ENCODE data around the gene RIPOR3.
"Not testable (repeated sequence)": the region's sequence is repeated elsewhere in the genome, so short reads cannot be mapped to it uniquely, and the experiment has no call there.

The RIPOR3 gene

DNA sequence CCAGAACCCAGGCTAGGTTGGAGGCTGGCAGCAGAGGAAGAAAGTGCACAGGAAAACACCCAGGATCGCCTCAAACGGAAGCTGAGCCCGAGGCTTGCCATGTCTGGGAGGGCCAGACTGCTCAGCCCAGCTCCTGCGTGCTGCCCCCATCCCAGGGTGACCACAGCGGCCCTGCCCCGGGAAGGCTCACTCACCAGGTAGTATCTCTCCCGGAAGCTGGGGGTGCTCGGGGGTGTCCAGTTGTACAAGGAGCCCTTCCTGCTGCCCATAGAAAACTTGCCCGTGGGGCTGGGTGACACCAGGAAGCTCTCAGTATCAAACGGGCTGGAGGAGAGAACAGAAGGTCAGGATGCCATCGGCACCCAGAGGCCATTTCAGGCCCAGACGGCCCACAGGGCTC, 86.9 kb downstream of the RIPOR3 start:
- FAIRE-seq = no peak

DNA sequence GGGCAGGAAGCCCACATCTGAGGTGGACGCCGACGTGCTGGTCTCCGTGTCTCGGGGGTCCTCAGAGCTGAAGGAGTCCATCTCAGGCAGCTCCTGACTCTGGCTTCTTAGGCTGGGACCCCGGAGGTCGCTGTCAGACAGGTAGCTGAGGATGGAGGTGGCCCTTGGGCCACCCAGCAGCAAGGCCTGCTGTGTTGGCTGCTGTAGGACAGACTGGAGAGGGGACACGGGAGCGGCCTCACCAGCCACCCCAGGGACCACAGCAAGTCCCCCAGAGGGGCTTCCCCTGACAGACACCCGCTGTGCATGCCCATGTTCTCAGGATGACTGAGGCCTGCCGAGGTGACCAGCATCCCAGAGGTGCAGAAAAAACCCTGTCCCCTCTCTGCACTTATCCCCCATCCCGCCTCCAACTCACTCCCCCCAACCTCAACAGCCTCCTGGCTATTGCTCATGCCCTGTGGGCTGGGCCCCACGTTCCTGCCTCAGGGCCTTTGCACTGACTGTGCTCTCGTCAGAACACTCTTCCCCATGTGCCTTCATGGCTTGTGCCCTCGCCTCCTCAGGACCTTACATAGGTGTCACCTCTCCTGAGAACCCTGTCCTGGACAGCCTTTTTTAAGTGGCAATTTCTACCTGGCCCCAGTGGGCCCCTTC, 88.8 kb downstream of the RIPOR3 start:
- no peak for FAIRE-seq

DNA sequence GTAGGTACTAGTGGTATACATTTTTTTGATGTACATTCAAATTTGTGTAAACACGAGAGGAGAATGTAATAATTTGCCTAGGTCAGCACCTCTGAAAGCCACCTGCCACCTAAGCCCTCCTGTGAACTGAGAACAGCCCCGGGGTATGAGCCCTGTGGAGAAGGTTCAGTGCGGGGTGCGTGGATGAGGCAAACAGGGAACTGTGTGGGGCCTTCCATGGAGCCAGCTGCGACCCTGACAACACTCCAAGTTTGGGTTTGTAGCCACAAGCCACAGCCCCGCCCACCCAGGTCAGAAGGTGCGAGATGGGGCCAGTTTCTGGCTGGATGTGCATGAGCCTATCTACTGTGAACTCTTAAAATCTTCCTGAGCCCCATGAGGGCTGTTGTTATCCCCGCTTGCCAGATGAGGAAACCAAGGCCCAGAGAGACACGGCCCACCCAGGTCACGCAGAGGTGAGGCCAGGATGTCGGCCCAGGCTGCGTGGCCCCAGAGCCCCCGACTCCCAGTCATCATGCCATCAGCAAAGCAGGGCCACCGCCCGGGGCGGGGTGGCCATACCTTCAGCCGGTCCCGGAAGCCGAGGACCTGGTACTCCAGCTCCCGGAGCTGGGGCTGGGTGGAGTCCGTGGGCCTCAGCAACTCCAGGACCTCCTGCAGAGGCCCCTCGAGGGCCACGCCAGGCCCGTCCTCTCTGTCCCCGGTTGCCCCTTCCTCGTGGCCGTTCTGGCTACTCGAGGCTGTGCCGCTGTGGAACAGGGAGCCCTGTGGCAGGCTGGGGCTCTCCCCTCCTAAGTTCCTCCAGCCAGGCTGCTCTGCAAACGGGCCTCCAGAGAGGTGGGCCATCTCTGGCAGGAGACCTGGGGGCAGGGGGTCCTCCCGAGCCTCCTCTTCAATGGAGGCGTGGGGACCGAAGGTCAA, 89.6 kb downstream of the RIPOR3 start:
- no peak for FAIRE-seq

DNA sequence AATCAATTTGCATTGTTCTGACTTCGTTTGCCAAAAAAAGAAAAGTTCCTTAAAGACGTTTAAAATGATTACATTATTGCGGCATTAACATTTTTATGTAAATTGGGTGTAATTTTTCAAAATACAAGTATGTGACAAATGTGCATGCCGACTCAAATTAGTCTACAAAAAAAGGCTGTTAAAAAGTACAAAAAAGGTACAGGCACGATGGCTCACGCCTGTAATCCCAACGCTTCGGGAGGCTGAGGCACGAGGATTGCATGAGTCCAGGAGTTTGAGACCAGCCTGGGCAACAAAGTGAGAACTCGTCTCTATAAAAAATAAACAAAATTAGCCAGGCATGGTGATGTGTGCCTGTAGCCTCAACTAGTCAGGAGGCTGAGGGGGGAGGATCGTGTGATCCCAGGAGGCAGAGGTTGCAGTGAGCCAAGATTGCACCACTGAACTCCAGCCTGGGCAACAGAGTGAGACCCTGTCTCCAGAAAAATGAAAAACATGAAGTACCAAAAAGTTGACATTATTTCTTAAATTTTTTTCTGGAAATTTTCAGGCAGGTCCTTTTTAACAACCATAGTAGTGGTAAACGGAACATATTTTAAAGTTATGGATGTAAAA, 91.0 kb downstream of the RIPOR3 start:
- FAIRE-seq = no peak

DNA sequence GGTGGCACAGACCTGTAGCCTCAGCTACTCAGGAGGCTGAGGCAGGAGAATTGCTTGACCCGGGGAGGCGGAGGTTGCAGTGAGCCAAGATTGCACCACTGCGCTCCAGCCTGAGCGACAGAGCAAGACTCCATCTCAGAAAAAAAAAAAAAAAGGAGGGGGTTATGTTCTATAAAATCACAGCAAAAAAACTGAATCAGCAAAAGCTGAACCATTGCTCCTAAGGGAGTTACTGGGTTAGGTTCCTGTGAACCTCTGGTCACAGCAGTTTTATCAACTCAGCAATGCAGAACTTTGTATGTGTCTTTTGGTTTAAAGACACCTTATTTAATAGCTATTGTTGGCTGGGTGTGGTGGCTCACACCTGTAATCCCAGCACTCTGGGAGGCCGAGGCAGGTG, 92.6 kb downstream of the RIPOR3 start:
- not testable (repeated sequence) for FAIRE-seq

DNA sequence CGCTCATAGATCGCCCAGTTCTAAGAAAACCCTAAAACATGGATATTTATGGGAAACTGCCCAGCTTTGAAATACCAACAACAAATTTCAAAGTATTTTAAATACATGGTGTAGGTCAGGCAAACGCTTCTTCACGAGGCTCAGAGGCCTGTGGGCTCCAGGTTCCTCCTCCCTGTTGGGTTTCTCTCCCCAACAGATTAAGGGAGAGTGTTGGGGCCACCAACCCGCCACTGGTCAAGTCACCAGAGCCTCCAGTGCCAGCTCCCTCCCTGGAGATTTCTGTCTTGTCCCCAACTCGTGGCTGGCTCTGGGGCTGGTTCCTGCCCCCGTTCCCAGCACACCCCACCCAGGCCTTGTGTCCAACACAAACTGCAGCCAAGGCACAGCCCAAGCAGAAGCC, 93.3 kb downstream of the RIPOR3 start:
- FAIRE-seq = no peak

DNA sequence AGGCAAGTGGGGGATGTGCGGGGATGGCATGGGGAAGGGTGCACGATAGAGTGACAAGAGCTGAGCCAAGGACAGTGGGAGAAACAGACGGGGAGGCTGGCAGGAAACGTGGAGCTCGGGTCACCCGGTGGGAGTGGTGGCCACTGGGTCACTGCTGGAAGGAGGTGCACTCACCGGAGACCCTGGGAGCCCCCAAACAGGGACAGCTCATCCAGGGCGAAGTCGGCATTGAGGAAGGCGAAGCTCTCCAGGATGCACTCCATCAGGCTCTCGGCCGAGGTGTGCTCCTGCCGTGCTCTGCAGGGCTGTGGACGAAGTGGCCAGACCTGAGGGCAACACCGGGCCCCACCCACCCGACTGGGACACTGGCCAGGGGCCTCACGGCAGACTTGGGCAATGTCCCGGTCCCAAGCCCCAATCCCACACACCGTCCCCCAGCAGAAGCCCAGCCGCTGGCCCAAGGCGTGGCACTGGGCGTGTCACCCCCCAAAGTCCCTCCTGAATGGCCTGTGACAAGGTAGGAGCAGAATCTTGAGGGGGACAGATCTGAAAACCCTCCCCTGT, 93.9 kb downstream of the RIPOR3 start:
- no peak for FAIRE-seq

DNA sequence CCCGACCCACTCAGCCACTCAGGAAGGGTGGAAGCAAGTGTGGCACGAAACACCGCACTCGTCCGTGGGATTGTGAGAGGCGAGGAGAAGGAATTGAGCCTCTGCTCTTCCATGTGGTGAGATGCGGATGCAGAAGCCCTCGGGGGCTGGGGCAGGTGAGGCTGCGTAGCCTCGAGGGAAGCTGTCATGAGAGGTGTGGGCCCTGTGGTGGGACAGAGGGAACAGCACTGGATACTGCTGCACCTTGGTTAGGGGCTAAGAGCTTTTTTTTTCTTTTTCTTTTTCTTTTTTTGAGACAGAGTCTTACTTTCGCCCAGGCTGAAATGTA, 94.7 kb downstream of the RIPOR3 start:
- FAIRE-seq = no peak

DNA sequence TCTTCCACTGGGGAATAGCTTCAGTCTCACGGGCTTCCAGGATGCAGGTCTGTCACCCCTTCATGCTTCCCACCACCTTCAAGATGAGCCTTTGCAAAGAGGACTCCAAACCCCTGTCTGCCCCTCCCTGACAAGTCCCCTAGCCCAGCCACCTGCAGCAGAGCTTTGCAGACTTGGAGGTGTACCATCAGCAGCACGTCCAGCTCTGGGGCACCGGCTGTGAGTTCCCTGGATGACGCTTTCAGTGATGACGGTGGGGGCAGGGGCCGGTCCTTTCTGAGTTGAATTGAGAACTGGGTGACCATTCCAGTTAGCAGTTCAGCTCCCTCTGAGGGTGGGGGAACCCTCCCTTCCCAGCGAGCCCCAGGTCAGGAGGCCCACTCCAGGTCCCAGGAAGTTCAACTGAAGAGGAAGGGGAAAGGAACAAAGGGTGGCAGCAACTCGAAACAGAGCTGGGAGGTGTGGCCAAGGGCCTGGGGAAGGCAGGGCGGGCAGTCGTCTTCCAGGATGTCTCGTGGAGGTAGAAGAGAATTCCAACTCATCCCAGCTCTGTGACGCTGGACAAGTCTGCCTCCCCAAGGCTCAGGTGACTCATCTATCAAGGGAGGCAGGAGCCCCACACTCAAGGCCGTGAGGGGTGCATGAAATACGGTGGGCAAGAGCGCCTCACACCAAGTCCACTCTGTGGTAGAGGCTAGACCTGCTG, 95.2 kb downstream of the RIPOR3 start:
- FAIRE-seq = no peak

DNA sequence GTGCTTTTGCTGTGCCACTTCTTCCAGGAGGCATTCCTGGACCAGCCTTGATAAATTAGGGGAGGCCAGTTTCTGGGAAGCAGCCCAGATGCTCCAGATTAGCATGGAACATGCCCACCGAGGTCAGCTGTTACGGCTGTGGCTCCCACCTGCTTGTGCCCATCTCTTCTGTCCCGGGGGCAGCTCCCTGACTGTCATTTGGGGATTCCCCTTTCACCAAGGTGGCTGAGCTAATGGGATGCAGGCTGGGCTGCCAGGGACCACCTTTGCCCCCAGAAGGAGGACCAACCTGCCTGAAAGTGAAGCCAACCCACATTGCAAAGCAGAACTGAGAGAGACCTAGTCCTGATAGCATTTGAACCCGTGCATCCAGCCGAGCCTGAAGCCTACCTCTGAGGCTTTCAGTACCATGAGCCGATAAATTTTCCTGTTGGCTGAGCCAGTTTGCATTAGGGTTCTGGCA, 95.9 kb downstream of the RIPOR3 start:
- FAIRE-seq = no peak

DNA sequence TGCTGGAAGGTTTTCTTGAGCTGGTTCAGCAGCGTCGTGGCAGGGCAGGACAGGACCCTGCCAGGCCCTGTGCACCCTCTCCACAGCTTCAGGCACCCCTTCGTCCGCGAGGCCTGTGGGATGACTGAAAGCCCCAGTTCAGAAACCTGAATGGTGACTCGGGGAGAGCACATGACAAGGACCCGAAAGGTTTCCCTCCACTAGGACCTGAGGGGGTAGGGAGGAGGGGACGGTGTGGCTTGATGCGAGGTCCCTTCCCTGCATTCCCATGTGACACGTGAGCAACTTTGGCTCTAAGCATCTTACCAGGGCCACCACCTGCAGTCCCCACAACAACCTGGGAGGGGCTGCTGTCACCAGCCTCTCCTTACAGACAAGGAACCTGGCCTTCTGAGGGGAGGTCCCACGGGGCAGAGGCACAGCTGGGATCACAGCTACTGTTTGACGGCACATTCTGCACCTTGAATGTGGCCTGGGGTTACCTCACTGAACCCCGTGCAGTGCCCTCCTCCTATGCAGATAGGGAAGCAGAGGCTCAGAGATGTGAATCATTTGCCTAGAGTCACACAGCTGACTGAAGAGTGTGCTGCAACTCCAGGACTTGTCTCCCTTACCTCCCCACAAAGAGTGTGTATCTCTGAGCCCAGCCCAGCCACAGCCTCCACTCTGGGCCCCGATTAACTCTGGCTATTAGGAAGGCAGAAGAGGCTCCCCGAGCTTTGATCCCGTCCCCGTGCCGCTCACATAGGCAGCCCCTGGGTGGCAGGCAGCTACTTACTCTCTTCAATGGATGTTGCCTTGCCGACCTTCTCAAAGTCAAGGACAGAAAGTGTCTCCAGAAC, 96.5 kb downstream of the RIPOR3 start:
- no peak for FAIRE-seq

DNA sequence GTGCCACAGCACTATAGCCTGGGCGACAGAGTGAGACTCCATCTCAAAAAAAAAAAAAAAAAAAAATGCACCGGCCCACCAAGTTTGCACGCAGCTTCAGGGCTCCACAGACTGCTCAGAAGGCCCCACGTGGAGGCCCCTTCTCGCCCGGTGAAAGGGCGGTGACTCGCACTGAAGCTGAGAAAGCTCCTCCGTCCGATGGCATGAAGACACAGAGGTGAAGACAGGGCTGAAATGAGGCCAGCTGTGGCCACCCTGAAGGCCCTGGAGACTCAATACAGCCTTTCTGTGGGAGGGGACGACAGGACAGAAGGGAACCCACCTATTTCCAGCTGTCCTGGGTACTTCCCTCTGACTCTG, 97.1 kb downstream of the RIPOR3 start:
- no peak for FAIRE-seq

DNA sequence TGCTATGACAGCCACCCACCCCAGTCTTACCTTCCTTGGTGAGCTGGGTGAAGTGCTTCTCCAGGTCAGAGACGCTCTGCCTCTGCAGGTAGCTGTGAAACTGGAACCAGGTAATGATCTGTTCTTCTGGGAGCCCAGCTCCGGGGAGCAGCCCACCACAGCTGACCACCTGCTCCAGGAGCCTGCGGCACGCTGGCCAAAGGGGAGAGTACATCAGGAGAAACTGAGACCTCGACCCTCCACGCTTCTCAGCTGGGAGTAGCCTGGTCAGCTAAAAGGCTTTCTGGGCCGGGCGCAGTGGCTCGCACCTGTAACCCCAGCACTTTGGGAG, 98.4 kb downstream of the RIPOR3 start:
- no peak for FAIRE-seq

DNA sequence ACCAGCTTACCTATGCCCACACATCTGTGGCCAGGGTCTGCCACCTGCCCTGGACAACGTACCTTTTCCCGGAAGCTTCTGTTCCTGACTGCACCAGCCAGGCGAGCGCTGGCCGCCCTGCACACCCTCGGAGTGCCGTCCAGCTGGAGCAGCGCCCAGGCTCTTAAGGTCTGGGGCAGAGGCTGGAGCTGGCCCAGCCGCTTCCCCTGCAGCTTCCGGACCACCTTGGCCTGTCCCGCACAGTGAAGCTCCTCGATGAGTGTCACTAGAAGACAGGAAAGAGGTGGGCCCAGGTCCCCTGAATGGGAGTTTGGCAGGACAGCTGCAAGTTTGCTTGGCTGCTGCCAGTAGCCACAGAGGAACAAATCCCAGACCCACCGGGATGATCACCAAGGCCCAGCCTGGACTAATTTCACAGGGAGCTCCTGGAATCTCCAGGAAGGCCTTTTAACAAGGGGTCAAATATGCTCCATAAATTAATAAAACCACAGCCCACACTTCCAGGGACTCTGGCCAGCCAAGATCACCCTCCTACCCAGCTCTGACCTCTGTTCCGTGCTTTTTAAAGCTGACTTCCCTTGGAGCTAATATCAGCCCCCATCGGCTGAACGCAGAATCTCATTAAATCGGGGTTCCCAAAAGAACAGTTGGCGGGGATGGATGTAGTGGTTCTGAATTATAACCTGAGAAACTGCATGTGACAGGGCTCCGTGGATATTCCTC, 98.9 kb downstream of the RIPOR3 start:
- no peak for FAIRE-seq

DNA sequence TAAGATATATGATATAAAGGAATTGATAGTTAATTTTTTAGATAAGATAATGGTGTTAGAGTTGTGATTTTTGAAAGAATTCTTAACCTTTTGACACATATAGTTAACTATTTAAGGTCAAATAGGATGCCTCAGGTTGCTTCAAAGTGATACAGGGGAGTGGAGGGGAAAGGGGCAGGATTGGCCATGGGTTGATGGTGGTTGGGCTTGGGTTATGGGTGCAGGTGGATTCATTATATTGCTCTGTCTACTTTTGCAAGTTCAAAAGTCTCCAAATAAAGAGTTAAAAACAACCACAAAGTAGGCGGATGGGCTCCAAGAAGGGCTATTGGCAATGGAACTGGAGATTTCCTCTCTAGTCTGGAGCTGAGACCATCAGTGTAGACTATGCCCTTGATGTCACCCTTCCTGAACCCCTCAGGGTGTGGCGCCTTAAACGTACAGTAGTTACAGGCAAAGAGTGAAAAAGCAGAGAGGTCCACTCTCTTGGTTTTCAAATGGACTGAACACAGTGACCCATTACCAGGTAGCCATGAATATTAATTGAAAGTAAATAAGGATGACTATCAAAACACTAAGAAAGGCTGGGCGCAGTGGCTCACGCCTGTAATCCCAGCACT, 100.0 kb downstream of the RIPOR3 start:
- FAIRE-seq = no peak

DNA sequence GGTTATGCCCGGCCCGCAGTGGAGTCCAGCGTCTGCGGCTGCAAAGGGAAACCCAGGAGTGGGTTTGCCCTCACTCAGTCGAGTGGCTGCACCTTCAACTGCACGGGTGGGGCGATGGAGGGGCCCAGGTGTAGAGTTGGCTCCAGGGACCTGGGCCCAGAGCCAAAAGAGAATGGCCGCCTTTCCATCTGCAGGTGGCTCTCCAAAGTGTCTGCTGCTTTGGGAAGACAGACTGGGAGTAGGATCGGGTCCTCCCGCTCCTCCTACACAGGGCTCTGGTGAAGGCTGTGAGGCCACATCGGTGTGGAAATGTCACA, 101.0 kb downstream of the RIPOR3 start:
- FAIRE-seq = no peak

DNA sequence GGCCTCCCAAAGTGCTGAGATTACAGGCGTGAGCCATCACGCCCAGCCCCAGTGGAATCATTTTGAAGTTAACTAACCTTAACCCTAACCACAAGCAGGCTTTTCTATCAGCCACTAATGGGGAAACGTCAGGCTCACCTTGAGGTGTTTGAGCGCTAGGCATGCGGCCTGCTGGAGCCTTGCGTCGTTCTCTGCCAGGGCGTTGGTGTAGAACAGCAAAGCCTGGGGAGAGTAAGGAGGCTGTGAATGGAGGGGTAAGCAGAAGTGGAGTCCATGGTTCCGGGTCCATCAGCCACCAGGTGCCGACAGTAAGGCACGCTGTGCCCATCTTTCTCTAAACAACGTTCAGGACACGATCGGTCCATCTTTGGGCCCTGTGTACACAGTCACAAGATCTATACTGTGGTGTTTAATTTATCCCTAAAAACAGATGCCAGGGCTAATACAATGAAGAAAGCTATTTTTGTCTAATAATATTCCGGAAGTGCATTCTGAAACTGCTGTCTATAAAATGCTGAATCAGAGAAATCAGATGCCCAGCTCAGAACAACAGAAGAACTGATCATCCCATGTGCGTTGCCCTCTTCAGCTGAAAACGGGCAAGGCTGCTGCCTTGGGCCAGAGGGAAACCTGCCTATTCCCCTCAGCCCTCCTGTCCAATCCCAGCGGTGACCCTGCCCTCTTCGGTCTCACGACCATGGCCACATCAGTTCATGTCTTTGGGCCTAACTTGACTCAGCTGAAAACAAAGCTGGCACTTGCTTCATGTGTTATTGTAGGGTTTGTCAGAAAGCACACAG, 101.6 kb downstream of the RIPOR3 start:
- no peak for FAIRE-seq

DNA sequence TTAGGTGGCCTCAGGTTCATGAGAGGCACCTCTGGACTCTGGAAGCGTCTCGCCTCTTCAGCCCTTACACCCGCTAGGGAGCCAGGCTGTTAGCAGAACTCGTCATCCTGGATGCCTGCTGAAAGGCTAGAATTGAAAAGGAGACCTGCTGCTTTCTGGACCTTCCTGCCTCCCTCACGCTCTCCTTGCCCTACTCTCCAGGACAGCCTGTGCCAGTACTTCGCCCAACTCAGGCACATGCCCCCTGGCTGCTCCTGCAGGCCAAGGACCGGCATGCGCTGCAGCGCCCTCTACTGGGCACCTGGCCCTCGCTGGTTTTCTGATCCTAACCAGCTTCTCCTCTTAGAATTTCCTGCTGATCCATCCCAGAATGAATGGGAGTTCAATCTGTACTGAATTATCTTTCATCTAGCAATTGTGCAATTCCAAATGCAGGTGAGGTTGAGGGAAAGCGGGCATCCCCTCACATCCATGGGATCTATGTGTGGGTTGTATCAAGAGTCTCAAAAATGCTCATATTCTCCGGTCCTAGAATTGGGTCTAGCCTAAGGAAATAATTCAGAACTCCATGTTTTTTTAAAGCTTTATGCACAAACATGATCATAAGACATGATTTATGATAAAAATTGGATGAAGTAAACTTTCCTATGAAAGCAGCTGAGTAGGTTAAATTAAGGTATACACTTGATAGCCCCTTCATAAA, 103.2 kb downstream of the RIPOR3 start:
- no peak for FAIRE-seq

DNA sequence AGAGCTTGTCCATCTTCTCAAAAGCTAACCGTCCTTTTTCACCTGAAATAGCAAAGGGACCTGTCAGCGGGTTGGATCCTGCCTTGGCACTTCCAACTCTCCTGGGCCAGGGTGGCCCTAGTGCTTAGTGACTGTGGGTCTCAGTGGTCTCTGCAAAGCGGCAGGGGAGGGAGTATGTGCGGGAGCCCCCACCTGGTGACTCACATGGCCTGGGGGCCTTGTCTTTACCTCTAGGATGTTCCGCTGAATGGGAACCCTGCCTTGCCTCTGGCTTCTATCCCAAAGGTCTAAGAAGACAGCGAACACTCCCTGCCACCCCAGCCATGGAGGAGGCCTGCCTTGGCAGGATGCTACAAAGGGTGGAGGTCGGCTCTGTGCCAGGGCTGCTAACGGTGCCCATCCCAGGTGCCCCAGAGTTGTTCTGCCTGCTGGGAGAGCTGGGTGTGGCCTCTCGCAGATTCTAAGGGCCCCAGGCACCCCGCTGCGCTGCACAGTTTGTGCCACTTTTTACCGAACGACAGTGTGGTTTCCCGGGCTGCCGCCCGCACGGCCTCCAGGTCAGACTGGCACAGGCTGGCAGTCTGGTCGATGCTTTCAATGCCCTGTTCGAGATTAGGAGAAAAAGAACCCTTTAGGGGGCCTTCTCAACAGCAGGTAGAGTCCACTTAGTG, 103.9 kb downstream of the RIPOR3 start:
- no peak for FAIRE-seq

Measured in colon (tissue), 2 donors.